Lung microvascular endothelial cell (primary cell): Measurements from ENCODE around the gene GPR119. TPM values are rescaled to one million over a fixed set of nuclear protein-coding genes. Genes with fewer than 3 reads are reported as not detected.
"Not testable (repeated sequence)": the region's sequence is repeated elsewhere in the genome, so short reads cannot be mapped to it uniquely, and the experiment has no call there.

ENCODE experiments used
- DNase-seq, 2 donors: peaks; one replicate each; pipeline versions ENCODE4 v3.0.0 to v3.0.0-alpha.2; 2010; ENCODE audit warnings: low read depth in 2 of 2
- total RNA-seq: library from RNA; depleted of rRNA; stranded (reverse); fragments of >200 nt; gene quantifications from 2 replicates; pipeline ENCODE4 v1.2.1, GENCODE V29; 2014

The GPR119 gene
- total RNA-seq, result not detected in 2 replicates

GRCh38 chrX:130385520-130385919, at the start of gene GPR119:
TSS of gene GPR119 (minus strand) at chrX:130385674. CDS start at chrX:130385447, 227 bp downstream.
- DNase-seq, result no peak

- DNase-seq, result not testable (repeated sequence)
These were observed 43.8 kb upstream of the GPR119 start for GRCh38 chrX:130429236-130429635.

GRCh38 chrX:130426531-130426930, 41.1 kb upstream of the GPR119 start:
- no peak for DNase-seq

- no peak for DNase-seq
These were observed 33.8 kb upstream of the GPR119 start for GRCh38 chrX:130419263-130419662.

- no peak for DNase-seq
These were observed 33.3 kb upstream of the GPR119 start for GRCh38 chrX:130418740-130419139.

- DNase-seq, result no peak
These were observed 32.6 kb upstream of the GPR119 start for GRCh38 chrX:130418066-130418465.

GRCh38 chrX:130416785-130417184, 31.3 kb upstream of the GPR119 start:
- DNase-seq, result no peak

- DNase-seq, result no peak
These were observed 29.7 kb upstream of the GPR119 start for GRCh38 chrX:130415201-130415600.

GRCh38 chrX:130414800-130415199, 29.3 kb upstream of the GPR119 start:
- DNase-seq, result no peak

GRCh38 chrX:130413415-130413814, 27.9 kb upstream of the GPR119 start:
- peak; percentile 14 to 25 for DNase-seq

GRCh38 chrX:130402208-130402684, 16.8 kb upstream of the GPR119 start:
- no peak for DNase-seq

- DNase-seq, result peak; percentile 71 to 77
These were observed 16.1 kb upstream of the GPR119 start, which contains the start of gene RBMX2 for GRCh38 chrX:130401415-130402207. TSS of gene RBMX2 (plus strand) at chrX:130401987. CDS start at chrX:130402033, 46 bp downstream.

GRCh38 chrX:130395341-130395740, 9.9 kb upstream of the GPR119 start:
- DNase-seq, result no peak

- peak; percentile 45 to 65 for DNase-seq
These were observed 8.1 kb upstream of the GPR119 start for GRCh38 chrX:130393451-130394074.

- DNase-seq, result no peak
These were observed 934 bp upstream of the GPR119 start for GRCh38 chrX:130386408-130386808.

- DNase-seq, result no peak
These were observed 7.3 kb downstream of the GPR119 start for GRCh38 chrX:130378024-130378669.

- no peak for DNase-seq
These were observed 9.4 kb downstream of the GPR119 start for GRCh38 chrX:130376077-130376476.

- DNase-seq, result not testable (repeated sequence)
These were observed 33.4 kb downstream of the GPR119 start for GRCh38 chrX:130352050-130352449.

GRCh38 chrX:130351567-130351966, 33.9 kb downstream of the GPR119 start:
- no peak for DNase-seq

GRCh38 chrX:130347321-130347720, 38.2 kb downstream of the GPR119 start:
- no peak for DNase-seq

GRCh38 chrX:130343411-130343810, 42.1 kb downstream of the GPR119 start:
- DNase-seq, result peak in 1 of 2 donors; percentile 18

GRCh38 chrX:130340271-130340670, 45.2 kb downstream of the GPR119 start:
- no peak for DNase-seq
